Upper lobe of right lung (tissue), 1 donor: ENCODE results near the gene TTLL7. TPM values are rescaled to one million over a fixed set of nuclear protein-coding genes. Genes with fewer than 3 reads are reported as not detected.
A peak's percentile ranks its signal among the peaks of the same experiment; 100 is the strongest.
"Not testable (repeated sequence)": the region's sequence is repeated elsewhere in the genome, so short reads cannot be mapped to it uniquely, and the experiment has no call there.

Experiments
- ATAC-seq: fragments of 200-7000 bp; cut with Tn5 transposase; one replicate; pipeline ENCODE4 v1.9.1; 2020; ENCODE audit warnings: mild to moderate bottlenecking, moderate library complexity
- DNase-seq: peaks from one replicate; pipeline ENCODE4 v3.0.0-alpha.2; 2020
- H3K27ac ChIP-seq: fragments of 200-600 bp; one replicate; pipeline ENCODE4 v1.8.0; 2022
- H3K27me3 ChIP-seq: fragments of 200-600 bp; one replicate; pipeline ENCODE4 v1.8.0; 2022; ENCODE audit warnings: mild to moderate bottlenecking
- H3K36me3 ChIP-seq: fragments of 200-600 bp; one replicate; pipeline ENCODE4 v1.8.0; 2022
- H3K4me1 ChIP-seq: fragments of 200-600 bp; one replicate; pipeline ENCODE4 v1.8.0; 2022
- H3K4me3 ChIP-seq: fragments of 200-600 bp; one replicate; pipeline ENCODE4 v1.8.0; 2022; ENCODE audit warnings: mild to moderate bottlenecking
- H3K9me3 ChIP-seq: fragments of 200-600 bp; one replicate; pipeline ENCODE4 v1.8.0; 2022
- CTCF ChIP-seq: fragments of 200-600 bp; IDR thresholded peaks from one replicate; pipeline ENCODE4 v1.8.0; 2022; ENCODE audit warnings: antibody characterized with exemption
- intact Hi-C: fragments of 100-400 bp; cut with DNase I; formaldehyde crosslinking; loops from one replicate; pipeline ENCODE4 v1.11.0; 2022
- total RNA-seq: library from RNA; stranded (reverse); fragmentation: NEBNext Ultra II Directional; extraction: Animal tissue kit (Norgen Biotek cat#: 25700); gene quantifications from one replicate; pipeline ENCODE4 v1.2.1, GENCODE V29; 2021
- donor health status: DM: no; HTN: yes; CAD: no; lungs with severe emphysema.

The TTLL7 gene
- total RNA-seq, 1 donor from 2014 or later = 16.2 TPM

GRCh38 chr1:83919872-83920271 is 79.1 kb downstream of the TTLL7 start:
- H3K4me1 ChIP-seq = no peaks in the 10 kb centered on the region
- H3K4me3 ChIP-seq = no peak overlapping the region
- no peak for TF ChIP-seq CTCF
- no peaks in the 10 kb centered on the region for H3K9me3 ChIP-seq
- H3K27me3 ChIP-seq = no peaks in the 10 kb centered on the region
- peak overlapping the region; percentile 30 for H3K27ac ChIP-seq
- ATAC-seq = no peak
- no peaks in the 10 kb centered on the region for H3K36me3 ChIP-seq
- DNase-seq = no peak
- intact Hi-C loops = no loop called here

- Histone ChIP-seq H3K36me3 (no peaks in the 10 kb centered on the region), H3K4me3 (no peak overlapping the region), H3K27me3 (no peaks in the 10 kb centered on the region), H3K9me3 (no peaks in the 10 kb centered on the region), H3K4me1 (no peaks in the 10 kb centered on the region), H3K27ac (no peak overlapping the region)
- TF ChIP-seq CTCF = no peak
- DNase-seq (no peak), ATAC-seq (no peak)
- intact Hi-C loops = no loop called here
These were observed 80.1 kb downstream of the TTLL7 start for GRCh38 chr1:83918688-83919285.

- no peak overlapping the region for H3K27ac ChIP-seq
- H3K36me3 ChIP-seq = no peaks in the 10 kb centered on the region
- no peaks in the 10 kb centered on the region for H3K4me1 ChIP-seq
- H3K4me3 ChIP-seq = no peak overlapping the region
- no peak for TF ChIP-seq CTCF
- DNase-seq = no peak
- H3K9me3 ChIP-seq = no peaks in the 10 kb centered on the region
- no peak for ATAC-seq
- no peaks in the 10 kb centered on the region for H3K27me3 ChIP-seq
- intact Hi-C loops = no loop called here
These were observed 81.0 kb downstream of the TTLL7 start for GRCh38 chr1:83917959-83918358.

- H3K36me3 ChIP-seq, H3K27me3 ChIP-seq: not testable (repeated sequence)
These were observed 82.8 kb downstream of the TTLL7 start for GRCh38 chr1:83916094-83916493.

GRCh38 chr1:83912876-83913275 is 86.1 kb downstream of the TTLL7 start:
- intact Hi-C loops = no loop called here
- no peak overlapping the region for H3K27ac ChIP-seq
- no peaks in the 10 kb centered on the region for H3K36me3 ChIP-seq
- no peaks in the 10 kb centered on the region for H3K27me3 ChIP-seq
- ATAC-seq (no peak), DNase-seq (no peak)
- no peak for TF ChIP-seq CTCF
- no peak overlapping the region for H3K4me3 ChIP-seq
- H3K9me3 ChIP-seq = no peaks in the 10 kb centered on the region
- peaks cover 4% of the 10 kb centered on the region for H3K4me1 ChIP-seq

More at GRCh38 chr1:83916094-83916493, 82.8 kb downstream of the TTLL7 start:
- H3K27ac ChIP-seq, H3K4me1 ChIP-seq, ATAC-seq, H3K4me3 ChIP-seq, DNase-seq, intact Hi-C loops, H3K9me3 ChIP-seq: not testable (repeated sequence)

GRCh38 chr1:83910461-83910860 is 88.5 kb downstream of the TTLL7 start:
- no peaks in the 10 kb centered on the region for H3K27me3 ChIP-seq
- peaks cover 4% of the 10 kb centered on the region for H3K4me1 ChIP-seq
- intact Hi-C loops = no loop called here
- H3K27ac ChIP-seq = no peak overlapping the region
- H3K4me3 ChIP-seq = no peak overlapping the region
- no peak for ATAC-seq
- no peak for DNase-seq
- H3K9me3 ChIP-seq = no peaks in the 10 kb centered on the region
- TF ChIP-seq CTCF = no peak
- no peaks in the 10 kb centered on the region for H3K36me3 ChIP-seq
